ENCODE results near the gene MYO5A.

The MYO5A gene

DNA sequence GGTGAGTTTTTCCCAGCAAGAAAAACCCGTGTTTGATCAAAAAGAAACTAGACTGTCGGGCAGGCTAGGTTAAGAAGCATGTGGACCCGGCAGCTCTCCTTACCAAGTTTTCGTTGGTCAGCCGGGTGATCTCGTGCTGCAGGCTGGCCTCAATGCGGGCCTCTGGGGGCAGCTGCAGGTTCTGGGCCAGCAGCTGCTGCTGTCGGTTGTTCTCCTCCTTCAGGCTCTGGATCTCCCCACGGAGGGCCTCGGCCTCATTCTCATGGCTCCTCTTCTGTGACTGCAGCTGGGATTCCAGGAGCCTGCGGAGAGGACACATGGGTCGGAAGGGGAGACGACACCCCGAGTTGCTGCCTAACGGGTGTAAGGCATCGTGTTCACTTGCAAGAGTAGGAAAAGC lies 188.6 kb downstream of the MYO5A start:
- H3K4me3 ChIP-seq (ENCODE audit: control insufficient read depth, low read depth, low read length): no peak overlapping the region
- no peak for TF ChIP-seq CTCF (conservative IDR thresholded peaks at IDR 0.05; ENCODE audit: control insufficient read depth, insufficient read depth, low read depth, low read length)
- DNase-seq (ENCODE audit: low read depth): no peak

DNA sequence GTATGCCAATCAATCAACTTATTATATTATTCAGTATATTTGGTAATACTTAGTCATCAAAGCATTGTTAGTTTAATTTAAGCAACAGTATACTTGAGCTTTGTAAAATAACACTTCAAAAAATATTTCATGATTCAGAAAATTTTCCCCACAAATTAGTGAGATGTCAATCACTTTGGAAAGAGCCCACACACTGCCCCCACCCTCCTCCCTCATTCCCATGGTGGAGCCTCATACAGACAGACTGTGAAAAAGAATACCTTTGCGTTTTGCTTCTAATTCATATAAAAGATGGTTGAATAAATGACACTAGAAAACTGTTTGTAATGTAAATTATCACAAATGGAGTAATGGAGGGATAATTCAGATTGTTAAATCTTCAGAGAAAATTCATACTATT lies 189.8 kb downstream of the MYO5A start:
- DNase-seq (ENCODE audit: low read depth): no peak
- TF ChIP-seq CTCF (conservative IDR thresholded peaks at IDR 0.05; ENCODE audit: control insufficient read depth, insufficient read depth, low read depth, low read length): no peak

DNA sequence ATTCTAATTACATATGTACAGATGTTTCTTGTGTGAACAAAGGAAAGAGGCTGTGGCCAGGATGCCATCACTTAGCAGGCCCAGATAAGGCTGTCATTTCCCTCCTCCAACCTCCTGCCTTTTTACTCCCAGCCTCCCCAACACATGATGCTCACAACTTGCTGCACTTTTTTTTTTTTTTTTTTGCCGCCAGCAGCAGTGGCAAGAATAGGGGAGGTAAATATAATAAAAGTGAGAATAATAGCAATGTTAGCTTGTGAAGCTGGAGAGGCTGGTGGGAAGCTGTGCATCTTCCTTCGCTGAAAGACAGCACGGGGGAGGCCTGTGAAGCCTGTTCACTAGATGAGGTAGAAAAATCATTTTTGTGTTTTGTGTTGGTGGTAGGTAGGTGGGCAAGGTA lies 190.6 kb downstream of the MYO5A start:
- no peak for DNase-seq (ENCODE audit: low read depth)
- no peak for TF ChIP-seq CTCF (conservative IDR thresholded peaks at IDR 0.05; ENCODE audit: control insufficient read depth, insufficient read depth, low read depth, low read length)
- no peak overlapping the region for H3K4me3 ChIP-seq (ENCODE audit: control insufficient read depth, low read depth, low read length)

More for the DNA sequence above, 189.8 kb downstream of the MYO5A start:
- no peak overlapping the region for H3K4me3 ChIP-seq (ENCODE audit: control insufficient read depth, low read depth, low read length)

GRCh38 chr15:52337198-52337853 lies 191.4 kb downstream of the MYO5A start:
- H3K4me3 ChIP-seq (ENCODE audit: control insufficient read depth, low read depth, low read length): no peak overlapping the region
- TF ChIP-seq CTCF (conservative IDR thresholded peaks at IDR 0.05; ENCODE audit: control insufficient read depth, insufficient read depth, low read depth, low read length): no peak

DNA sequence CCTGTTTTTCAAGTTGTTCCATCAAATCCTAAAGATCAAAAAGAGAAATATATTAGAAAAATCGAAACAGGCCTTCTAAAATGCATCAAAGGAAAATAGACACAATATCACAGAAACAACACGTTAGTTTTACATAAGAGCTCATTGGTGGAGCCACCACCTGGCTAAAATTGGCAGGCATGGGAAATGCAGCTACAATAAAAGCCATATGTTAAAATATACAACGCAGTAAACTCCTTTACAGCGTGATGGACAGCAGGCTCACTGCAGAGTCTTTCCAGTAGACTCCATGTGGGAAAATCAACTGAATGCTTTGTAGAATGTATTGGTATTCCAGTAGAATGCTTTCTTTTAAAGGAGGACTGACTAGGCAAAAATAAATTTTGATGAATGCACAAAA lies 192.2 kb downstream of the MYO5A start:
- DNase-seq (ENCODE audit: low read depth): no peak
- TF ChIP-seq CTCF (conservative IDR thresholded peaks at IDR 0.05; ENCODE audit: control insufficient read depth, insufficient read depth, low read depth, low read length): no peak
- H3K4me3 ChIP-seq (ENCODE audit: control insufficient read depth, low read depth, low read length): no peak overlapping the region

More at GRCh38 chr15:52337198-52337853, 191.4 kb downstream of the MYO5A start:
- peak; percentile 70 for DNase-seq (ENCODE audit: low read depth)

GRCh38 chr15:52334491-52335160 lies 194.1 kb downstream of the MYO5A start:
- H3K4me3 ChIP-seq (ENCODE audit: control insufficient read depth, low read depth, low read length): no peak overlapping the region
- no peak for DNase-seq (ENCODE audit: low read depth)
- no peak for TF ChIP-seq CTCF (conservative IDR thresholded peaks at IDR 0.05; ENCODE audit: control insufficient read depth, insufficient read depth, low read depth, low read length)
